ENCODE results near the gene KIAA0753. TPM values are rescaled to one million over a fixed set of nuclear protein-coding genes. Genes with fewer than 3 reads are reported as not detected.
"Not testable (repeated sequence)": the region's sequence is repeated elsewhere in the genome, so short reads cannot be mapped to it uniquely, and the experiment has no call there.

The KIAA0753 gene
- total and polyA plus RNA-seq, 2 donors = 8.5 to 23.7 TPM

DNA sequence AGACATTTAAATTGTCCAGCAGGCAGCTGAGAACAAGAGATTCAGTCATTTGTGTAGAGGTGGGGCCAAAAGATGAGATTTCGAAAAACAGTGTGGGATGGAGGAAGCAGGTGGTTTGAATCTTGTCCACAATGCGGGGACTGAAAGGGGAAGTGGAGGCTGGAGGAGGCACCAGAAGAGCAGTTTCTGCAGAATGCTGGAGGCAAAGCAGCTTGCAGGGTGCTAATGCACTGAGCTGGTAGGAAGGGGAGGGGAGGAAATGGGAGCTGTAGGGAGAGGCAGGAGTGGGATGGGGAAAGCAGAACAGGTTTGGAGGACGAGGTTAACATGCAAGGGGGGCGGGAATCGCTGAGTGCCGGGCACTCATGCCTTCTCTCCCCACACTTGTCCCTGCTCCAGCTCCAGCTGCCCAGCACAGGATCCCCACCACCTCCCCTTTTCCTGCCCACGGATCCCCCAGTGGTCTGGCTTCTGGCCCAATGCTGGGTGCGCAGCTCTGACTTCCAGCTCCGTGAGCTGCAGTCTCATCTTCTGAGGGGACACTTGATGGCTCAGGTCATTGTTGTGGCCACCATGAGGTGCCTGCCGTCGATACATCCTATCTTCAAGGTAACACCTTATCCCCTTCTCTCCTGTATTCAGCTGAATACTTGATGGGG lies 20.4 kb upstream of the KIAA0753 start:
- 43% methylated on average over 11 of the region's 11 CpGs for WGBS

DNA sequence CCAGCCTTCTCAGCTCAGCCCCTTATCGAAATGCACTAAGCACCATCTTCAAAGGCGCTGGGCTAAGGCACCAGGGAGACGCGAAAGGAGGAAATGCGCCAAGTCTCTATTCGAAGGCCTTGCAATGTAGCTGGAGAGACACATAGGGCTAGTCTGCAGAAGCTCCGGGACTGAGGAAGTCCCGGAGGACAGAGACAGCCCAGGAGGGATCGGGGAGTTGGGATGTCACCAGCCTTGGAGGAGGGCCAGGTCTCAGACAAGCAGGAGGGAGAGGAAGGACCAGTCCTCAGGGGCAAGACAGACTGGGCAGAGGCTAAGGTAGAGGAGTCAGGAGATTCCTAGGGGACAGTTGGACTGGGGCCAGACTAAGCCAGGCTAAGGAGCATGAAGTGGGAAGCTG lies 19.6 kb upstream of the KIAA0753 start:
- Histone ChIP-seq H3K4me1 (ENCODE audit: insufficient read depth) (no peaks in the 10 kb centered on the region), H3K4me3 (ENCODE audit: low read depth, low read length) (no peak overlapping the region), H3K27ac (ENCODE audit: low read depth) (no peak overlapping the region), H3K36me3 (ENCODE audit: insufficient read depth) (no peaks in the 10 kb centered on the region)
- WGBS = 78% methylated on average over 9 of the region's 9 CpGs
- no peak for DNase-seq (ENCODE audit: extremely low spot score)

More for the DNA sequence above, 20.4 kb upstream of the KIAA0753 start:
- Histone ChIP-seq H3K4me1 (ENCODE audit: insufficient read depth) (no peaks in the 10 kb centered on the region), H3K27ac (ENCODE audit: low read depth) (no peak overlapping the region), H3K4me3 (ENCODE audit: low read depth, low read length) (no peak overlapping the region), H3K36me3 (ENCODE audit: insufficient read depth) (no peaks in the 10 kb centered on the region)
- DNase-seq (ENCODE audit: extremely low spot score) = no peak

DNA sequence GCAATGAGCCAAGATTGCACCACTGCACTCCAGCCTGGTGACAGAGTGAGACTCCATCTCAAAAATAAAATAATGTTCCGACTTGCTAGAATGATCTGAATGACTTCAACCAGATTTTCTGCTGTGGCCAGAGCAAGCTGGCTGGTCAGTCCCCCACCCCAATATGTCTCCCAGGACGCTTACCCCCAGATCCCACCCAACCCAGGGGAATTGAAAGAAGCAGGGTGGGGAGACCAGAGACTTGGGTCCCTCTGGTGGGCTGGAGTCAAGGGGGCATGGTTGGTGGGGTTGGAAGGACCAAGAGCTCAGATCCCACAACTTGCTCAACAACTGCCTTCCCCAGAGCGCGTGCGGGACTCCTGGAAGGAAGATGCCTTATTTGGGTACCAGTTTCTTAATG lies 17.9 kb upstream of the KIAA0753 start:
- not testable (repeated sequence) for H3K4me1 ChIP-seq (ENCODE audit: insufficient read depth); H3K4me3 ChIP-seq (ENCODE audit: low read depth, low read length); H3K36me3 ChIP-seq (ENCODE audit: insufficient read depth); DNase-seq (ENCODE audit: extremely low spot score); H3K27ac ChIP-seq (ENCODE audit: low read depth)
- WGBS = 94% methylated on average over 5 of the region's 5 CpGs

DNA sequence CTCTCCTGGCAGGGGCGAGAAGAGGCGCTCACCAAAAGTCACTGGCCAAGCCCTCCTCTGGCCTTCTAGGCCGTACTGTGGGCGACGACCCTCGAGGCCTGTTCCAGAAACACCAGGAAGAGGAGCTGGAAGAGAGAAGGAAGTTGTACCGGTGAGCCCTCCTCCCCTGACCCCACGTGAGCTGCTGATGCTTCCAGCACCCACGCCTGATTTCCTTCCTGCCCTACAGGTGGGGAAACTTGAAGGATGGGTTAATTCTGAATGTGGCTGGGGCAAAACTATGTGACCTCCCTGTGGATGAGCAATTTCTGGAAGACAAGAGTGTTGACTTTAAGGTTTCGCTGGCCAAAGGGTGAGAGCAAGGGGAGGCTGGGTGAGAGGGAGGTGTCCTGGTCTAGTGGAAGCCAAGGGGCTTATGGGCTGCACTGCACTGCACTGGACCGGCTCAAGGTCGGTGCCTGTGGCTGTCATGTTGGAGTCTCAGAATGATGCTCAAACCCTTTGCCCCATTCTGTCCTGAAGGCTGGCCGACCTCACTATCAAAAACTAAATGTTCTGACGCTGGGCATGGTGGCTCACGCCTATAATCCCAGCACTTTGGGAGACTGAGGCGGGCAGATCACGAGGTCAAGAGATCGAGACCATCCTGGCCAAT lies 17.2 kb upstream of the KIAA0753 start:
- Histone ChIP-seq H3K27ac (ENCODE audit: low read depth) (no peak overlapping the region), H3K4me3 (ENCODE audit: low read depth, low read length) (no peak overlapping the region), H3K36me3 (ENCODE audit: insufficient read depth) (no peaks in the 10 kb centered on the region), H3K4me1 (ENCODE audit: insufficient read depth) (peaks cover 2% of the 10 kb centered on the region)
- WGBS = 67% methylated on average over 18 of the region's 18 CpGs
- DNase-seq (ENCODE audit: extremely low spot score) = no peak

DNA sequence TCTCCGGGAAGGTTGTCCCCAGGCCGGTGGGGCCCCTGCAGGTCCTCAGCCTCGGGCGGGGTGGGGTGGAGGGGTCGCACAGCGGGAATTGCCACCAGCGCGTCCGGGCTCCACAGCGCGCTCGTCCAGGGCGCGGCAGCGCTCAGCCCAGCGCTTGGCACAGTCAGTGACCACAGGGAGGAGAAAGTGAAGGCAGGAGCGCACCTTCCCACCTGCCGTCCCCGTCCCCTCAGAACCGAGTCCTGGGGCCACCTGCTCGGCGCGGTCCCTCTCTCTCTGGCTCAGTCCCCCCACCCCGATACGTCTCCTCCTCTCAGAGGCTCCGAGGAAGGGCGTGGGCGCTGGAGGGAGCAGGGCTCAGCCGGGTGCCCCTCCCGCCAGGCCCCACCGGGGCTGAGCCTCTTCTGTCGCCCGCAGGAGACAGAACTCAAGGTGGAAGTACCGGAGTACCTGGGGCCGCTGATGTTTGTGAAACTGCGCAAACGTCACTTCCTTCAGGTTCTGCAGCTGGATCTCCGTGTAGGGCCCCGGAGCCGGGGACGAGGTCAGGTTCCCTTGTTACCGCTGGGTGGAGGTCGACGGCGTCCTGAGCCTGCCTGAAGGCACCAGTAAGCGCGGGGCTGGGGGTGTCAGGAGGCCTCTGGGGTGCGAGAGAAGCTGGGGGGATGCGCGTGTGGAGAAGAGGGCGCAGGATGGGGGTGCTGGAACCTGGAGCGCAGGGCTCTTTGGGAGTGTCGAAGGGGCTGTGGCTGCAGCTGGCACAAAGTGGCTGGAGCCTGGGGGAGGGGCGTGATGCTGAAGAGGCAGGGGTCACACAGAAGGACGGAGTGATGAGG lies 16.5 kb upstream of the KIAA0753 start:
- not testable (repeated sequence) for H3K4me1 ChIP-seq (ENCODE audit: insufficient read depth)
- 7% methylated on average over 53 of the region's 55 CpGs for WGBS

DNA sequence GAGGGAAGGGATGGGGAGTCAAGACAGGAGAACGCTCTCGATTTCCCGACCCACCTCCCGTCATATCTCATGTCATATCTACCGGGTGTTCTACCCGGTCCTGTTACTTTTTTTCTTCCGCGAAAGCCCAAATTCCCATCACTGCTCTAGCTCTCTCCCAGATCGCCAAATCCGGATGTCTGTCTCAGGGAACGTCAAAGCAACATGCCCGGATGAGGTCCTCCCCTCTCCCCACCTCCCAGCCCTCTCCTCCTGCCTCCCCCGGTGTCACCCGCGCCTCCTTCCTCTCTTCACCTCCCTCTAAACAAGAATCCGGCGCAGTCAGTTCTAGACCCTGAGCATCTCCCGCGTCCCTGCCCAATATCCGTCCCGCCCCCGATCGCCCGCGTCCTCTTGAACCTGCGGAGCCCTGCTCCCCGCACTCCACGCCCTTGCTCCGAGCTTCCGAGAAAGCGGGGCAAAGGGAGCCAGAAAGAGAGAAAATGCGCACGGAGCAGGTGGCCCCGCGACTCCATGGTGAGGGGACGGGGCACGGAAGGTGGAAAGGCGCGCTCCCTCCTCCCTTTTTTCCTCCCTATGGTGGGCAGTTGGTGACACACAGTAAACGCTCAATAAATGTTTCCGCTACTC lies 15.3 kb upstream of the KIAA0753 start:
- not testable (repeated sequence) for H3K4me3 ChIP-seq (ENCODE audit: low read depth, low read length); DNase-seq (ENCODE audit: extremely low spot score); H3K36me3 ChIP-seq (ENCODE audit: insufficient read depth); H3K27ac ChIP-seq (ENCODE audit: low read depth); H3K4me1 ChIP-seq (ENCODE audit: insufficient read depth)
- 4% methylated on average over 27 of the region's 41 CpGs for WGBS

More for the DNA sequence above, 16.5 kb upstream of the KIAA0753 start:
- H3K36me3 ChIP-seq (ENCODE audit: insufficient read depth); DNase-seq (ENCODE audit: extremely low spot score); H3K27ac ChIP-seq (ENCODE audit: low read depth): not testable (repeated sequence)
- peak overlapping the region; percentile 12 for H3K4me3 ChIP-seq (ENCODE audit: low read depth, low read length)

DNA sequence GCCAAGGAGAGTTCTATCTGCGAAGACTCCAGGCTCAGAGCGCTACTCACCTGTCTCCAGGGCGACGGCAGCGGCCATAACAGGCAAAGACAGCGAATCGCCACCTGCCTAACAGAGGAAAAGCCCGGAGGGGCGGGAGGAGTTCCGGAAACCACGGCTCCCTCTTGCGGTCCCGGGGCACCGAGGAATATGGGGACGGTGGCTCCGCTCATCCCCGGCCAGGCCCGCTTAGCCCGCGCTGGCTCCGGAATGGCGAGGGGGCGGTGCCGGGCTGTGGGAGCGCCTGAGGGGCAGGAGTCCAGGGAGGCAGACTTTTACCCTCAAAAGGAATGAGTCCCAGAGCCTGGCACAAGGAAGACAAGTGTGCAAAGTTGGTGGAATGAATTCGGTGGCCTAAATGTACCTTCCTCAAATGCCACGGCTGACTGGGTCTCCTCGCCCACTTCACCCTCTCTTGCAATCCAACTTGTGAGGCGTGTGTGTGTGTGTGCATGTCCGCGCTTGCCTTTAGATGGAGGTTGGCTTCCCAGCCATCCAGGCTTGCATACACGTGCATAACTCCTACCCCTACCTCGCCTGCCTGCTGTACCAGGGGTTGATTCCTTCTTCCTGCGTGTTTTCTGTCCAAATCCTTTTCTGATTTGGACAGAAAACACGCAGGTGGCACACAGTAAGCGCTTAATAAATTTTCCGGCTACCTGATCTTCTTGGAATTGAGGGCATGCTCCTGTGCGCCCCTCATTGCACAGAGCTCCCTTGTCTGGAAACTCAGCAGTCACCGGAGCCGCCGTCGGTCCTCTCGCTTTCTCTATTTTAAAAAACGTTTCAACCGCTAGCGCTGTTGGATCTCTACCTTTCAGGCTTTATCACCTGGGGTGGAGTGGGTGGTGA lies 14.6 kb upstream of the KIAA0753 start:
- Histone ChIP-seq H3K36me3 (ENCODE audit: insufficient read depth) (no peaks in the 10 kb centered on the region), H3K27ac (ENCODE audit: low read depth) (no peak overlapping the region), H3K4me1 (ENCODE audit: insufficient read depth) (peaks cover 2% of the 10 kb centered on the region), H3K4me3 (ENCODE audit: low read depth, low read length) (no peak overlapping the region)
- WGBS = 19% methylated on average over 46 of the region's 46 CpGs
- no peak for DNase-seq (ENCODE audit: extremely low spot score)

DNA sequence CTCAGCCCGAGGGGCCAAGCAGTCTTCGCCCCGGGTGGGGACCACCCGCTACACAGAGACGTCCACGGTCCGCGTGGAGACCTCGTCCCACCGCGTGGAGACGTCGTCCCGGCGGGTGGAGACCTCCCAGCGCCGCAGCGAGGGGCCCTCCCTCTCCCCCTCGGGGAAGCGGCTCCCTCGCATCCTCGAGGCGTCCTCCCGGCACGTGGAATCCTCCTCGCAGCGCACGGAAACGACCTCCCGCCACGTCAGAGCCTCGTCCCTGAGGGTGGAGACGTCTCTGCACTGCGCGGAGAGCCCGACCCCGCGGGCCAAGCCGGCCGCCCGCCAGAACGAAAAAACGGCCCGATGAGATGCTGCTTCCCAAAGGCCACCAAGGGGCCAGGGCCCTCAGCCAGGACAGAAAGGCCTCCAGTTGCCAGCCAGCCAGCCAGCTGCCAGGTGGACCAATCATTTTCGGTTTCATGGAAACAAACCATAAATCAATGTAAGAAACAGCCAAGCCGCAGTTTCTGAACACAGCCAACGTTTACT lies 11.5 kb upstream of the KIAA0753 start:
- peak overlapping the region; percentile 34 for H3K4me3 ChIP-seq (ENCODE audit: low read depth, low read length)
- peak overlapping the region; percentile 49 for H3K27ac ChIP-seq (ENCODE audit: low read depth)
- H3K36me3 ChIP-seq (ENCODE audit: insufficient read depth) = no peaks in the 10 kb centered on the region
- peaks cover 2% of the 10 kb centered on the region for H3K4me1 ChIP-seq (ENCODE audit: insufficient read depth)
- 3% methylated on average over 47 of the region's 47 CpGs for WGBS
- DNase-seq (ENCODE audit: extremely low spot score) = no peak

DNA sequence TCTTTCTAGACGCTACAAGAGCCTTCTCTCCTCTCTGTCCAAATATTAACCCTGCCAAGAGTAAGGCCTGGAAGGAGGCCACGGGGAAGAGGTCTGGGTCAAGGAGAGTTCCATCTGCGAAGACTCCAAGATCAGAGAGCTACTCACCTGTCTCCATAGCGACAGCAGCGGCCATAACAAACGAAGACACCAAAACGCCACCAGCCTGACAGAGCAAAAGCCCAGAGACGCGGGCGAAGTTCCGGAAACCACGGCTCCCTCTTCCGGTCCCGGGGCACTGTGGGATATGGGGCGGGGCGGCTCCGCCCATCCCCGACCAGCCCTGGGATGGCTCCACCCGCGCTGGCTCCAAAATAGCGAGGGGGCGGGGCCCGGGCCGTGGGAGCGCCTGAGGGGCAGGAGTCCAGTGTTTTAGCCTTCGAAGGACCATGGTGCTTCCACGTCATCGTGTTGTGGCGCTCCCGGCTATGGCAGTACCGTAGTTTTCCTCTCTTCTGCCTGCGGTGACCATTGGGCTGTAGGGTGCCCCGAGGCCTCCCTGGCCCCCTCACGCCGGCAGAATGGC lies 10.9 kb upstream of the KIAA0753 start, which contains the start of the genes C17orf100 and MED31:
C17orf100 (plus strand) TSS at position 409 of the 565 bp plus-strand sequence; CDS start at position 561, 152 bp downstream.
MED31 (minus strand) TSS at position 252 of the 565 bp plus-strand sequence; CDS start at position 175, 77 bp downstream.
- Histone ChIP-seq H3K4me3 (ENCODE audit: low read depth, low read length) (peak within 1 kb of the TSS; percentile 66), H3K27ac (ENCODE audit: low read depth) (peak within 1 kb of the TSS; percentile 55), H3K4me1 (ENCODE audit: insufficient read depth) (peaks cover 2% of the 10 kb centered on the region), H3K36me3 (ENCODE audit: insufficient read depth) (no peaks in the 10 kb centered on the region)
- under 1% methylated on average over 35 of the region's 35 CpGs for WGBS
- peak; percentile 79 for DNase-seq (ENCODE audit: extremely low spot score)

DNA sequence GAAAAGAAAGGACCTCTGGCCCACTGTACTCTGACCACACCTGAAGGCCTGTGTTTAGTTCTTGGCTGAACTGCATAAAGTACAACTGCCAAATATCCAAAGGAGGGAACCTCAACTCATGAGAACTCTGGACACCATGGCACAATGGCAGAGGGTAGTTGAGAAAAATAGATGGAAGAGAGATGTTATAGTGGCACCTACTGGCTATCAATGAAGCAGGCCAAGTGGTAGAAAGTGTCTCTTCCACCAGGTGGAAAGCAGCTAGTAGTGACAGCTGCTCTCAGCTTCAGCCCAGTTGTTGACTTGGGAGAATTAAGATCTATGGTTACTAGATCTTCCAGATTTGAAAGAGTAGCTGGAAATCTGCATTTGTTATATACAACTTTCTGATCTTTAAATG lies 7.7 kb upstream of the KIAA0753 start:
- no peak for DNase-seq (ENCODE audit: extremely low spot score)
- H3K4me3 ChIP-seq (ENCODE audit: low read depth, low read length) = no peak overlapping the region
- no peak overlapping the region for H3K27ac ChIP-seq (ENCODE audit: low read depth)
- H3K4me1 ChIP-seq (ENCODE audit: insufficient read depth) = no peaks in the 10 kb centered on the region
- no peaks in the 10 kb centered on the region for H3K36me3 ChIP-seq (ENCODE audit: insufficient read depth)

DNA sequence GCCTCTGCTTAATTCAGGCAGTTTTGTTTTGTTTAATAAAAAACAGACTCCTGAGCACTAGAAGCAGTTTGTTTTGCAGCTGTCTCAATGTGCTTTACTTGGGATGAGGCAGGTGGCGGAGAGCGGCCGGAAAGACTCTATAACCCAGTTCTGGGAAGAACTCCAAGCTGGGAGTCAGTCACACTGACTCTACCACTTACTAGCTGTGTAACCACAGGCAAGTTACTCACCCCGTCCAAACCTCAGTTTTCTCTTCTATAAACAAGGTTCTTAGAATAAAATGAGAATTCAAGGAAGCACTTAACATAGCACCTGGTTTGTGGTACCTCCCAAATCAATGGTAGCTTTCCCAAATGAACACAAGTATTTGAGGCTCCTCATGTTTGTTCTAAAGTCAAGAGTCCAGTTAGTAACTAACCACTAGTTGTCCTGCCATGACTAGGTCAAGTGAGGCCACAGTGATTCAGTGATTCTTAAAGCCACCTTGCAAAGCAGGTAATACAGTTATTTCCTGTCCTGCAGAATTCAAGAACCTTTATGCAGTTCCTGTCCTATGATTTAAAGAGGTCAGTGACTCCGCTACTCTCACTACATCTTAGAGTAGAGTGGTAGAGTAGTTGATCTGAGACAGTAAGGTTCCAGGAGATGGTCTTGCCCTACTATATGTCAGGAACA lies 3.1 kb upstream of the KIAA0753 start:
- H3K4me1 ChIP-seq (ENCODE audit: insufficient read depth) = no peaks in the 10 kb centered on the region
- 66% methylated on average over 5 of the region's 5 CpGs for WGBS
- no peak overlapping the region for H3K4me3 ChIP-seq (ENCODE audit: low read depth, low read length)
- DNase-seq (ENCODE audit: extremely low spot score) = no peak
- no peaks in the 10 kb centered on the region for H3K36me3 ChIP-seq (ENCODE audit: insufficient read depth)
- H3K27ac ChIP-seq (ENCODE audit: low read depth) = no peak overlapping the region

DNA sequence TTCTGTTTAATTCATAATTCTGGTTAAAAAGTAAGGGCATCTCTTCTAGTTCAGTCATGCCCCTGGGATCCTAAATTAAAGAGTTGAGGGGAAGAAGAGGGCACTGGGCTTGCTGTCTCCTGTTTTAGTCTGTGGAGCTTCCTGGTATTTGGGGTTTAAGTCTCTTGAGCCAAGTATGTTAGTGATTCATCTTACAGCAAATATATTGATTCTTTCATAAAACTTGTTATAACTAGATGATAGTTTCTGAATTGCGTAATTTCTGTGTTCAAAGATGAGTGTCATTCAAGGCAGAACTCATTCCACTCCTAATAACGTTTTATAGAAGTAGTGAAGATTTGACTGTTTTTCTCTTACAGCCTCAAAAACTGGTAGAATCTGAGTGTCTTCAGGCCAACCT lies 2.1 kb upstream of the KIAA0753 start:
- DNase-seq (ENCODE audit: extremely low spot score) = no peak

More for the DNA sequence above, 2.1 kb upstream of the KIAA0753 start:
- Histone ChIP-seq H3K27ac (ENCODE audit: low read depth) (no peak overlapping the region), H3K4me3 (ENCODE audit: low read depth, low read length) (no peak overlapping the region), H3K36me3 (ENCODE audit: insufficient read depth) (no peaks in the 10 kb centered on the region), H3K4me1 (ENCODE audit: insufficient read depth) (no peaks in the 10 kb centered on the region)
- 53% methylated on average over 2 of the region's 2 CpGs for WGBS
